ENCODE results near the gene SLC22A9.

SLC22A9 gene

DNA sequence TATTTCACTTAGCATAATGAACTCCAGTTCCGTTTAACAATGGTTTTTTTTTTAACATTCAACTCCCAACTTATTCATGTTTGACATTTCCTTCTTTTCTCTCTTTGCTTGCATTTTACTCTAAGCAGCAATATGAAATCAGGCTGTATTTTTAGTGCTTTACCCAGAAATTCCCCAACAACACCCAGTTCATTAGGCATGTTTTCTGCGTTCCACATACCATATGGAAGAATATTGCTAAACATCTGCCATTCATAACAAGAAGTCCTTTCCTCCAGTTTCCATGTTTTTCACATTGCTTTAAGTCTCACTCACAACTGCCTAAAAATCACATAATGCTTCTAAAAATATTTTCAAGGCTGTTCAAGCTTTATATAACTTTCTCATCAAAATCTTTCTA is 75.5 kb downstream of the SLC22A9 start:
- no peak for DNase-seq

DNA sequence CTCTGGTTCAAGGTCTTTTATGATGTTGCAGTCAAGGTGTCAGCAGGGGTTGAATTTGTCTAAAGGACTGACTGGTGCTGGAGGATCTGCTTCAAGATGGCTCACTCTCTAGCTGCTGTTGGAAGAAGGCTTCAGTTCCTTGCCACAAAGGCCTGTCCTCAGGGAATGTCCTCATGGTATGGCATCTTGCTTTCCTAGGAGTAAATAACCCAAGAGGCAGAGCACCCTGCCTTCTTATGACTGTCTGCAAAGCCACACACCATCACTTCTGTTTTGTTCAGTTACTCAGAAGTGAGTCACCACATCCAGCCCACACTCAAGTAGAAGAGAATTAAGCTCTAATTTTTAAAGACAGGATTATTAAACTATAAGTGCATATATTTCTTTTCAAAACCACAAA is 76.1 kb downstream of the SLC22A9 start:
- no peak for DNase-seq

DNA sequence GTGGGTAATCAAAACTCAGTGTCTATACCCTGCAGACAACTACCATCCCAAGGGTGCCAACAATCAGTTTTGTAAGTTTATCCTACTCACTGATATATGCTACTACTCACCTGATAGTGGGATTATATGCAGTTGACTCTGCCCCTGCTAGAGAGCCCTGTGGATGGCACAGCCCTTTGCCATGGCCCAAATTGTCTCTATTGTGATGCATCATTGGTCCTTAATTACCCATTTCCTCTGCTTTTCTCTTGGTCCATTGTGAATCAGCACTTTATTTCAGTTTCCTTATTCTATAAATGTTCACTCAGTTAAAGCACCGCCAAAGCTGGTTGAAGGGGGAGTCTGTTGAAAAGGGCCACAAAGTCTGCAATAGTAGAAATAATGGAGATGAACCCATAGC is 79.1 kb downstream of the SLC22A9 start:
- no peak for DNase-seq

DNA sequence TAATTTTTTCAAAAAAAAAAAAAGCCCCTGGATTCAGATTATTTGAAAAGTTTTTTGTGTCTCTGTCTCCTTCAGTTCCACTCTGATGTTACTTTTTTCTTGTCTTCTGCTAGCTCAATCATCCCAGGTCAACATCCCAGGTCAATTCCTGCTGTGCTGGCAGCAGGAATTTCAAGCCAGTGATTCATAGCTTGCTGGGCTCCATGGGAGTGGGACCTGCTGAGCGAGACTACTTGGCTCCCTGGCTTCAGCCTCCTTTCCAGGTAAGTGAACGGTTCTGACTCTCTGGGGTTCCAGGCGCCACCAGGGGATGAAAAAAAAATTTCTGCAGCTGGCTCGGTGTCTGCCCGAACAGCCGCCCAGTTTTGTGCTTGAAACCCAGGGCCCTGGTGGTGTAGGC is 90.0 kb downstream of the SLC22A9 start:
- DNase-seq, result no peak

Data from left hindlimb (tissue), 1 donor.